K562 (cell line): ENCODE results near the gene PROM2.

Source experiments
- BCOR ChIP-seq: fragments of 450-650 bp; IDR thresholded peaks from 2 replicates; pipeline ENCODE4 v1.6.1; 2016
- BHLHE40 ChIP-seq: IDR thresholded peaks from 2 replicates; pipeline ENCODE4 v1.6.1; 2011; ENCODE audit warnings: low read length, improper control_type of control experiment
- EP300 ChIP-seq: IDR thresholded peaks from 2 replicates; pipeline ENCODE4 v1.6.1; 2012; ENCODE audit warnings: low read length, improper control_type of control experiment
- ETV5 ChIP-seq: sonication (generic); formaldehyde crosslinking; IDR thresholded peaks from 2 replicates; pipeline ENCODE4 v1.4.0; 2020; ENCODE audit warnings: low read depth, mild to moderate bottlenecking, missing genetic modification reagents
- ZNF175 ChIP-seq: fragments of 200-800 bp; sonication (Bioruptor generic); IDR thresholded peaks from 2 replicates; pipeline ENCODE4 v1.6.1; 2016; ENCODE audit warnings: low read depth, mild to moderate bottlenecking, missing genetic modification characterization, missing compliant biosample characterization
- TF ChIP-seq, protein P1 (sequence below): sonication (generic); formaldehyde crosslinking; IDR thresholded peaks from 2 replicates; pipeline ENCODE4 v1.9.0; 2022; ENCODE audit warnings: mild to moderate bottlenecking, missing genetic modification reagents
- TF ChIP-seq, protein P2 (sequence below): fragments of 450-650 bp; IDR thresholded peaks from 2 replicates; pipeline ENCODE4 v1.6.1; 2016; ENCODE audit warnings: mild to moderate bottlenecking, moderate library complexity

DNA sequence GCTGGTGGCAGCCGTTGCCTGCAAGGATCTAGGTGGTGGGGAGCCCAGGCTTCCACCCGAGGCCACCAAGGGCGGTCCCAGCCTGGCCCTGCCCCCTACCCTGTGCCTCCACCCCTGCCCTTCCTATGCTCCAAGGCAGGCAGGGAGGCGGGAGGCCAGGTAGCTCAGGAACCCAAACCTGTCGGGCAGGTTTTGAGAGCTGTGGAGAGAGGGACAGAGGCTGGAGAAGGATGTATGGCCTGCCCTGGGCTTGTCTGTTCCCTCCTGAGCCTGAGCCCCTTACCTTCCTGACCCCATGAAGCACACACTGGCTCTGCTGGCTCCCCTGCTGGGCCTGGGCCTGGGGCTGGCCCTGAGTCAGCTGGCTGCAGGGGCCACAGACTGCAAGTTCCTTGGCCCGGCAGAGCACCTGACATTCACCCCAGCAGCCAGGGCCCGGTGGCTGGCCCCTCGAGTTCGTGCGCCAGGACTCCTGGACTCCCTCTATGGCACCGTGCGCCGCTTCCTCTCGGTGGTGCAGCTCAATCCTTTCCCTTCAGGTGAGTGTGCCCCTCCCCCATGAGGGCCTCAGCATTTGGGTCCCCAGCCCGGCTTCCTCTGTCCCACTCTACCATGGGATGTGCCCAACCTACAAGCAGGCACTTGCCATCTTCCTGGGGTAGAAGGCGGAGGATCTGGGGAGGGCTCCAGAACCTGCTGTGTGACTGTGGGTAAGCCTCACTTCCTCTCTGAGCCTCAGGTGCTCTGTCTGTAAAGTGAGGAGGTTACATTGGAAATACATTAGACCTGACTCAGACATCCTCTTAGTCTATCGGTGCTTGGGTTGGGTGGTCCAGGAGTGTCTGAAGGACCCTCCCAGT, at the start of gene PROM2:
- TF ChIP-seq EP300 (no peak), ETV5 (CRISPR knock-in tag) (no peak), BHLHE40 (no peak), ZNF175 (CRISPR knock-in tag) (no peak), BCOR (no peak)
- TF ChIP-seq, protein P1, sequence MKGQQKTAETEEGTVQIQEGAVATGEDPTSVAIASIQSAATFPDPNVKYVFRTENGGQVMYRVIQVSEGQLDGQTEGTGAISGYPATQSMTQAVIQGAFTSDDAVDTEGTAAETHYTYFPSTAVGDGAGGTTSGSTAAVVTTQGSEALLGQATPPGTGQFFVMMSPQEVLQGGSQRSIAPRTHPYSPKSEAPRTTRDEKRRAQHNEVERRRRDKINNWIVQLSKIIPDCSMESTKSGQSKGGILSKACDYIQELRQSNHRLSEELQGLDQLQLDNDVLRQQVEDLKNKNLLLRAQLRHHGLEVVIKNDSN (CRISPR knock-in tag): no peak
- TF ChIP-seq, protein P2, sequence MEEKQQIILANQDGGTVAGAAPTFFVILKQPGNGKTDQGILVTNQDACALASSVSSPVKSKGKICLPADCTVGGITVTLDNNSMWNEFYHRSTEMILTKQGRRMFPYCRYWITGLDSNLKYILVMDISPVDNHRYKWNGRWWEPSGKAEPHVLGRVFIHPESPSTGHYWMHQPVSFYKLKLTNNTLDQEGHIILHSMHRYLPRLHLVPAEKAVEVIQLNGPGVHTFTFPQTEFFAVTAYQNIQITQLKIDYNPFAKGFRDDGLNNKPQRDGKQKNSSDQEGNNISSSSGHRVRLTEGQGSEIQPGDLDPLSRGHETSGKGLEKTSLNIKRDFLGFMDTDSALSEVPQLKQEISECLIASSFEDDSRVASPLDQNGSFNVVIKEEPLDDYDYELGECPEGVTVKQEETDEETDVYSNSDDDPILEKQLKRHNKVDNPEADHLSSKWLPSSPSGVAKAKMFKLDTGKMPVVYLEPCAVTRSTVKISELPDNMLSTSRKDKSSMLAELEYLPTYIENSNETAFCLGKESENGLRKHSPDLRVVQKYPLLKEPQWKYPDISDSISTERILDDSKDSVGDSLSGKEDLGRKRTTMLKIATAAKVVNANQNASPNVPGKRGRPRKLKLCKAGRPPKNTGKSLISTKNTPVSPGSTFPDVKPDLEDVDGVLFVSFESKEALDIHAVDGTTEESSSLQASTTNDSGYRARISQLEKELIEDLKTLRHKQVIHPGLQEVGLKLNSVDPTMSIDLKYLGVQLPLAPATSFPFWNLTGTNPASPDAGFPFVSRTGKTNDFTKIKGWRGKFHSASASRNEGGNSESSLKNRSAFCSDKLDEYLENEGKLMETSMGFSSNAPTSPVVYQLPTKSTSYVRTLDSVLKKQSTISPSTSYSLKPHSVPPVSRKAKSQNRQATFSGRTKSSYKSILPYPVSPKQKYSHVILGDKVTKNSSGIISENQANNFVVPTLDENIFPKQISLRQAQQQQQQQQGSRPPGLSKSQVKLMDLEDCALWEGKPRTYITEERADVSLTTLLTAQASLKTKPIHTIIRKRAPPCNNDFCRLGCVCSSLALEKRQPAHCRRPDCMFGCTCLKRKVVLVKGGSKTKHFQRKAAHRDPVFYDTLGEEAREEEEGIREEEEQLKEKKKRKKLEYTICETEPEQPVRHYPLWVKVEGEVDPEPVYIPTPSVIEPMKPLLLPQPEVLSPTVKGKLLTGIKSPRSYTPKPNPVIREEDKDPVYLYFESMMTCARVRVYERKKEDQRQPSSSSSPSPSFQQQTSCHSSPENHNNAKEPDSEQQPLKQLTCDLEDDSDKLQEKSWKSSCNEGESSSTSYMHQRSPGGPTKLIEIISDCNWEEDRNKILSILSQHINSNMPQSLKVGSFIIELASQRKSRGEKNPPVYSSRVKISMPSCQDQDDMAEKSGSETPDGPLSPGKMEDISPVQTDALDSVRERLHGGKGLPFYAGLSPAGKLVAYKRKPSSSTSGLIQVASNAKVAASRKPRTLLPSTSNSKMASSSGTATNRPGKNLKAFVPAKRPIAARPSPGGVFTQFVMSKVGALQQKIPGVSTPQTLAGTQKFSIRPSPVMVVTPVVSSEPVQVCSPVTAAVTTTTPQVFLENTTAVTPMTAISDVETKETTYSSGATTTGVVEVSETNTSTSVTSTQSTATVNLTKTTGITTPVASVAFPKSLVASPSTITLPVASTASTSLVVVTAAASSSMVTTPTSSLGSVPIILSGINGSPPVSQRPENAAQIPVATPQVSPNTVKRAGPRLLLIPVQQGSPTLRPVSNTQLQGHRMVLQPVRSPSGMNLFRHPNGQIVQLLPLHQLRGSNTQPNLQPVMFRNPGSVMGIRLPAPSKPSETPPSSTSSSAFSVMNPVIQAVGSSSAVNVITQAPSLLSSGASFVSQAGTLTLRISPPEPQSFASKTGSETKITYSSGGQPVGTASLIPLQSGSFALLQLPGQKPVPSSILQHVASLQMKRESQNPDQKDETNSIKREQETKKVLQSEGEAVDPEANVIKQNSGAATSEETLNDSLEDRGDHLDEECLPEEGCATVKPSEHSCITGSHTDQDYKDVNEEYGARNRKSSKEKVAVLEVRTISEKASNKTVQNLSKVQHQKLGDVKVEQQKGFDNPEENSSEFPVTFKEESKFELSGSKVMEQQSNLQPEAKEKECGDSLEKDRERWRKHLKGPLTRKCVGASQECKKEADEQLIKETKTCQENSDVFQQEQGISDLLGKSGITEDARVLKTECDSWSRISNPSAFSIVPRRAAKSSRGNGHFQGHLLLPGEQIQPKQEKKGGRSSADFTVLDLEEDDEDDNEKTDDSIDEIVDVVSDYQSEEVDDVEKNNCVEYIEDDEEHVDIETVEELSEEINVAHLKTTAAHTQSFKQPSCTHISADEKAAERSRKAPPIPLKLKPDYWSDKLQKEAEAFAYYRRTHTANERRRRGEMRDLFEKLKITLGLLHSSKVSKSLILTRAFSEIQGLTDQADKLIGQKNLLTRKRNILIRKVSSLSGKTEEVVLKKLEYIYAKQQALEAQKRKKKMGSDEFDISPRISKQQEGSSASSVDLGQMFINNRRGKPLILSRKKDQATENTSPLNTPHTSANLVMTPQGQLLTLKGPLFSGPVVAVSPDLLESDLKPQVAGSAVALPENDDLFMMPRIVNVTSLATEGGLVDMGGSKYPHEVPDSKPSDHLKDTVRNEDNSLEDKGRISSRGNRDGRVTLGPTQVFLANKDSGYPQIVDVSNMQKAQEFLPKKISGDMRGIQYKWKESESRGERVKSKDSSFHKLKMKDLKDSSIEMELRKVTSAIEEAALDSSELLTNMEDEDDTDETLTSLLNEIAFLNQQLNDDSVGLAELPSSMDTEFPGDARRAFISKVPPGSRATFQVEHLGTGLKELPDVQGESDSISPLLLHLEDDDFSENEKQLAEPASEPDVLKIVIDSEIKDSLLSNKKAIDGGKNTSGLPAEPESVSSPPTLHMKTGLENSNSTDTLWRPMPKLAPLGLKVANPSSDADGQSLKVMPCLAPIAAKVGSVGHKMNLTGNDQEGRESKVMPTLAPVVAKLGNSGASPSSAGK: no peak
